MCF 10A (cell line): ENCODE measurements around the gene NYAP2. TPM values are rescaled to one million over a fixed set of nuclear protein-coding genes. Genes with fewer than 3 reads are reported as not detected.

Source experiments
- BruUV-seq: library from RNA; stranded (reverse); fragments of 400-500 nt; replicated peaks from 2 replicates; lab custom pipeline; 2021; lab: Mats Ljungman, UMichigan
- CTCF ChIA-PET: fragments of 300-600 bp; sonication (Branson Sonifier 250); formaldehyde crosslinking; extraction: SDS; loops from one replicate; lab custom pipeline; 2021; ENCODE audit warnings: antibody characterized with exemption, inconsistent platforms; lab: Yijun Ruan, JAX
- POLR2A ChIA-PET: fragments of 300-600, 350-650 bp; sonication (Branson Sonifier 250); formaldehyde crosslinking; extraction: SDS; loops from one replicate; lab custom pipeline; 2020; ENCODE audit warnings: antibody characterized with exemption, inconsistent platforms; lab: Yijun Ruan, JAX
- DNase-seq: peaks from one replicate; pipeline ENCODE4 v3.0.0-alpha.2; 2018; ENCODE audit not compliant: unreplicated experiment
- H3K27ac Mint-ChIP-seq: one replicate; pipeline ENCODE4 v1.8.0; 2022; ENCODE audit warnings: mild to moderate bottlenecking, low read depth, mixed read lengths; ENCODE audit not compliant: unreplicated experiment
- H3K27me3 Mint-ChIP-seq: one replicate; pipeline ENCODE4 v1.8.0; 2022; ENCODE audit warnings: mixed read lengths; ENCODE audit not compliant: insufficient read depth, unreplicated experiment
- H3K36me3 Mint-ChIP-seq: one replicate; pipeline ENCODE4 v1.8.0; 2022; ENCODE audit warnings: mild to moderate bottlenecking, moderate library complexity, mixed read lengths; ENCODE audit not compliant: insufficient read depth, unreplicated experiment
- H3K4me1 Mint-ChIP-seq: one replicate; pipeline ENCODE4 v1.8.0; 2022; ENCODE audit warnings: mixed read lengths; ENCODE audit not compliant: insufficient read depth, unreplicated experiment
- H3K4me3 Mint-ChIP-seq: one replicate; pipeline ENCODE4 v1.8.0; 2022; ENCODE audit warnings: mild to moderate bottlenecking, moderate library complexity, mixed read lengths; ENCODE audit not compliant: unreplicated experiment
- H3K9me3 Mint-ChIP-seq: one replicate; pipeline ENCODE4 v1.8.0; 2022; ENCODE audit warnings: mixed read lengths; ENCODE audit not compliant: unreplicated experiment
- CTCF ChIP-seq: fragments of 200-600 bp; IDR thresholded peaks from one replicate; pipeline ENCODE4 v1.8.0; 2022; ENCODE audit warnings: antibody characterized with exemption, mild to moderate bottlenecking; ENCODE audit not compliant: unreplicated experiment
- intact Hi-C: fragments of 100-400 bp; cut with micrococcal nuclease; formaldehyde crosslinking; loops from 2 replicates; pipeline ENCODE4 v1.14.1; 2022
- total RNA-seq: library from RNA; stranded (reverse); gene quantifications from 2 replicates; pipeline ENCODE4 v1.2.3, GENCODE V29; 2022

Gene NYAP2
- total RNA-seq, 1 experiment from 2014 or later: not detected

DNA sequence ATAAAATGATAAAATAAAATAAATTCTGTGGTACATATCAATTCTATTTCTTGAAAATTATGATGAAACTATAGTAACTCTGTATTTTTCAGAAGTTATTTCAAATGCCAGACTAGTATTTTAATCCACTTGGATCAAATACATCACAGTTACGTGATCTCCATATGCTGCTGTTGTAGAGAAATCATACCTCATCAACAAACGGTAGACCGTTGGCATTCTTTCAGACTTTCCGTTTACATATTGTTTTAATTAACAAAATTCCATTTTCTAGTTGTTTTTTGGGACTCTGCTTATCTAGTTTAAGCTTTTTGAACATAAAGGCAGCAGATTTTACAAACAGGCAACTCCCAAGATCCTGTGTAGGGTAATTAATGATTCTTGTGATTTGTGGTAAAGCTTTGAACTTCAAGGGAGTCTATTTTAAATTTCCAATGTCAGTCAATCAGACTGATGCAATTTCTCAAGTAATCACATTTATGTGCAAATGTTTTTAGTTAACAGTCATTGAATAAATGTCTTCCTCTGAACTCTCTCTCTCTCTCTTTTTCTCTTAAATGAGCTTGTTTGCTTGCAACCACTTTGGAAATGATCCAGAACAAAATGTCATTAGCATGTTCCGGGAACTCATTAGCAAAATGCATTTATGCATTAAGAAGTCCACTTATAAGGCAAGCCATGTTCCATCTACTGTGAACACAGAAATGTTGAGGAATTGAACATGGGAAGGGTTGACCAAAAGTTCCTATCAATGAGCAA is 31.8 kb downstream of the NYAP2 start:
- Mint-ChIP-seq H3K27me3 (peaks cover 37% of the 10 kb centered on the region), H3K4me3 (no peak overlapping the region), H3K27ac (no peak overlapping the region), H3K9me3 (no peaks in the 10 kb centered on the region), H3K4me1 (no peaks in the 10 kb centered on the region), H3K36me3 (no peaks in the 10 kb centered on the region)
- no peak for DNase-seq
- no TSS peak for BruUV-seq
- TF ChIP-seq CTCF: no peak
- intact Hi-C loops: no loop called here
- POLR2A ChIA-PET: interaction anchor here (0.6 kb wide), 1 partner anchor 101 kb away, joined by 3 read pairs; no protein-coding TSS in a partner anchor
- CTCF ChIA-PET: interaction anchor here (0.7 to 0.8 kb wide), 2 partner anchors 25 to 267 kb away, joined by 3 read pairs; no protein-coding TSS in a partner anchor

DNA sequence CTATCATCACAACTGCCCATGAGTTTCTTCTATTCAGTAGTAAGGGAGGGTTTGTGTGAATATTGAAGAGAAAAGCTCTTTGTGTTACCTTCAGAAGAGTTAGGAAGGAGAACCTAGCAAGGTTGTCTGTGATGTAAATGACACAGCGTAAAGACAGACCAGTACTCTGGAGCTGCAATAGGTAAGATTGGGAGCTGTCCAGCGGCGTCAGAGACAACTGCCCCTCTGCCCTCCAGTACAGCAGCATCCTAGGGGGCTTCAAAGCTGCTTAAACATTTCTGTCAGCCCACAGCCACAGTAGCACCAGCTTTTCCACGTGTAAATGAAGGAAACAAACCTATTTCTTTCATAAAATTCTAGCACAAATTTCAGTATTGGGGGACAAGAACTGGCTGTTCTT is 34.5 kb downstream of the NYAP2 start:
- intact Hi-C loops: no loop called here
- Mint-ChIP-seq H3K36me3 (no peaks in the 10 kb centered on the region), H3K4me3 (no peak overlapping the region), H3K4me1 (no peaks in the 10 kb centered on the region), H3K27me3 (peaks cover 28% of the 10 kb centered on the region), H3K27ac (no peak overlapping the region), H3K9me3 (no peaks in the 10 kb centered on the region)
- POLR2A ChIA-PET: no interaction called here
- TF ChIP-seq CTCF: no peak
- no TSS peak for BruUV-seq
- CTCF ChIA-PET: no interaction called here
- DNase-seq: no peak

GRCh38 chr2:225437319-225437718 is 37.8 kb downstream of the NYAP2 start:
- POLR2A ChIA-PET: interaction anchor here (0.6 kb wide), 1 partner anchor 8 kb away, joined by 3 read pairs; no protein-coding TSS in a partner anchor
- no peak for DNase-seq
- Mint-ChIP-seq H3K4me3 (no peak overlapping the region), H3K4me1 (no peaks in the 10 kb centered on the region), H3K27me3 (peaks cover 49% of the 10 kb centered on the region), H3K27ac (no peak overlapping the region), H3K36me3 (no peaks in the 10 kb centered on the region), H3K9me3 (no peaks in the 10 kb centered on the region)
- intact Hi-C loops: no loop called here
- CTCF ChIA-PET: interaction anchor here (0.6 kb wide), 1 partner anchor 1035 kb away, joined by 3 read pairs; no protein-coding TSS in a partner anchor
- no peak for TF ChIP-seq CTCF
- no TSS peak for BruUV-seq

DNA sequence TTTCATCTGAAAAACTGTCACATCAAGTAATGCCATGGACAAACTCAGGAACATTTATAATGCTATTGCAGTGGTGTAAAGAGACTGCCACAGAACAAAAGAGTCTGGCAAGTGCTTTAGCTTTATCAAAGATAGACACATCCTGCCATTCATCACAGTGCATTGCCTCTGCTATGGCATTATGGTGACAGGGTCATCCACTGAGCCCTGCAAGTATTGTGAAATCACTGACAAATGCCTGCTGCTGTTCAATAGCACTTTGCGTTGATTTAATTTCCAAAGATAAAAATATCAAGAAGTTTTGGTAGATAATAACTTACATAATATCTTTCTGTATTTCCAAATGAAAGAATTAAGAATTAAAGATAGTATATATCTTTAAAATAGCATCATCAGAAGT is 38.7 kb downstream of the NYAP2 start:
- Mint-ChIP-seq H3K4me1 (no peaks in the 10 kb centered on the region), H3K9me3 (no peaks in the 10 kb centered on the region), H3K36me3 (no peaks in the 10 kb centered on the region), H3K4me3 (no peak overlapping the region), H3K27ac (no peak overlapping the region), H3K27me3 (peaks cover 49% of the 10 kb centered on the region)
- no peak for TF ChIP-seq CTCF
- ChIA-PET POLR2A (no interaction called here), CTCF (no interaction called here)
- DNase-seq: no peak
- intact Hi-C loops: no loop called here
- BruUV-seq: no TSS peak
